GM23338 (cell line): ENCODE data around the gene GSG1L.

Experiments used
- CREB1 ChIP-seq: fragments of 250-450 bp; sonication (Bioruptor Pico); IDR thresholded peaks from 2 replicates; pipeline ENCODE4 v1.5.0; 2020; ENCODE audit warnings: low read depth, mild to moderate bottlenecking, moderate library complexity
- CTCF ChIP-seq, 2 experiments: fragments of 200-600 bp in 1 of 2; sonication (generic) in 1 of 2; conservative IDR thresholded peaks; 2 replicates each; pipeline versions ENCODE4 v1.5.1 to v1.6.1; 2016 to 2017; ENCODE audit warnings: antibody characterized with exemption in 2 of 2, low read depth in 2 of 2, mild to moderate bottlenecking in 2 of 2, moderate library complexity in 1 of 2
- ETS1 ChIP-seq: IDR thresholded peaks from 2 replicates; pipeline ENCODE4 v1.6.1; 2016; ENCODE audit warnings: antibody characterized with exemption
- EZH2 ChIP-seq: fragments of 200-600 bp; sonication (generic); IDR thresholded peaks from one replicate; pipeline ENCODE4 v1.8.0; 2017; ENCODE audit warnings: antibody characterized with exemption, mild to moderate bottlenecking, low read depth; ENCODE audit not compliant: unreplicated experiment
- EZH2phosphoT487 ChIP-seq: fragments of 200-600 bp; sonication (generic); IDR thresholded peaks from one replicate; pipeline ENCODE4 v1.8.1; 2018; ENCODE audit warnings: antibody characterized with exemption; ENCODE audit not compliant: unreplicated experiment
- JUNB ChIP-seq: IDR thresholded peaks from one replicate; pipeline ENCODE4 v1.6.1; 2016; ENCODE audit warnings: antibody characterized with exemption; ENCODE audit not compliant: unreplicated experiment
- NANOG ChIP-seq: IDR thresholded peaks from 2 replicates; pipeline ENCODE4 v1.6.1; 2016; ENCODE audit warnings: antibody characterized with exemption, borderline replicate concordance
- POLR2AphosphoS5 ChIP-seq: IDR thresholded peaks from 2 replicates; pipeline ENCODE4 v1.6.1; 2016; ENCODE audit warnings: antibody characterized with exemption, low read depth
- REST ChIP-seq: IDR thresholded peaks from one replicate; pipeline ENCODE4 v1.6.1; 2018; ENCODE audit warnings: antibody characterized with exemption; ENCODE audit not compliant: unreplicated experiment
- STAT1 ChIP-seq: IDR thresholded peaks from one replicate; pipeline ENCODE4 v1.6.1; 2016; ENCODE audit warnings: antibody characterized with exemption; ENCODE audit not compliant: unreplicated experiment
- ZNF114 ChIP-seq: fragments of 250-450 bp; sonication (Bioruptor Pico); IDR thresholded peaks from 2 replicates; pipeline ENCODE4 v1.5.0; 2020; ENCODE audit warnings: mild to moderate bottlenecking, moderate library complexity
- ZNF462 ChIP-seq: fragments of 250-450 bp; sonication (Bioruptor Pico); IDR thresholded peaks from 2 replicates; pipeline ENCODE4 v1.5.0; 2020; ENCODE audit warnings: mild to moderate bottlenecking, moderate library complexity

- TF ChIP-seq CTCF (conservative IDR thresholded peaks at IDR 0.05; ENCODE audit: low read depth in 2 of 2) (no peak), EZH2 (no peak), ETS1 (no peak), POLR2AphosphoS5 (no peak), ZNF114 (CRISPR knock-in tag) (no peak), EZH2phosphoT487 (no peak), NANOG (no peak), STAT1 (no peak), CREB1 (CRISPR knock-in tag) (no peak), REST (no peak), JUNB (no peak), ZNF462 (CRISPR knock-in tag) (no peak)
Observed at GRCh38 chr16:28086186-28087139, 22.9 kb upstream of the GSG1L start.
